NT2/D1 (cell line): ENCODE results near the gene BBS9.

ENCODE experiments used
- DNase-seq: peaks from one replicate; pipeline ENCODE4 v3.0.0-alpha.2; 2011; ENCODE audit warnings: low read depth, low spot score
- H3K27me3 ChIP-seq: 2 replicates; pipeline ENCODE4 v1.6.0; 2011; ENCODE audit warnings: mild to moderate bottlenecking; ENCODE audit not compliant: insufficient read length, insufficient read depth
- H3K36me3 ChIP-seq: 2 replicates; pipeline ENCODE4 v1.6.1; 2011; ENCODE audit warnings: mild to moderate bottlenecking, low read length, mixed read lengths; ENCODE audit not compliant: insufficient read depth, insufficient read length
- H3K4me1 ChIP-seq: 2 replicates; pipeline ENCODE4 v1.5.1; 2011; ENCODE audit not compliant: insufficient read depth, insufficient read length
- H3K4me3 ChIP-seq: 2 replicates; pipeline ENCODE4 v1.5.1; 2011; ENCODE audit warnings: low read depth; ENCODE audit not compliant: insufficient read length
- H3K9ac ChIP-seq: 2 replicates; pipeline ENCODE4 v1.6.0; 2011; ENCODE audit warnings: low read depth; ENCODE audit not compliant: insufficient read length
- H3K9me3 ChIP-seq: 2 replicates; pipeline ENCODE4 v1.5.1; 2011; ENCODE audit warnings: mild to moderate bottlenecking, low read length; ENCODE audit not compliant: insufficient read depth
- SUZ12 ChIP-seq: IDR thresholded peaks from 2 replicates; pipeline ENCODE4 v1.6.1; 2011; ENCODE audit not compliant: insufficient read length, insufficient read depth; ENCODE audit errors: extremely low read depth
- YY1 ChIP-seq: IDR thresholded peaks from 2 replicates; pipeline ENCODE4 v1.6.1; 2011; ENCODE audit not compliant: insufficient read length, insufficient read depth
- ZNF274 ChIP-seq: IDR thresholded peaks from 2 replicates; pipeline ENCODE4 v1.6.1; 2011; ENCODE audit warnings: mild to moderate bottlenecking, low read depth, low read length

BBS9 gene

DNA sequence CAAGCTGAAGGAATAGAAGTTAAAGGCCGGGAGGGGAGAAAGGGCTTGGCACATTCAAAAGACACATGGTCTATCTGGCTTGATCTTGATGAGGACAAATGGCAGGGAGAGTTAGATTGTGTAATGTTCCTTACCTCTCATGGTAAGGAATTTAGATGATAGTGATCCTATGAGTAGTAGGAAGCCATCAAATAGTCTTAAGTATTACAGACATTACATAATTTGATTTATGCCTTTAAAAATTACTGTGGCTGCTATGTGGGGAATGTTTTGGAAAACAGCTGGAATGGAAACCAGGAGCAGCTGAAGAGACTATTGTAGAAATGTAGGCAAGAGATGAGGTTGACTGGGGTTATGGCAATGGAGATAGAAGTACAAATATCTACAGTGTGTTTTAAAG is 424.7 kb downstream of the BBS9 start:
- Histone ChIP-seq H3K9me3 (no peaks in the 10 kb centered on the region), H3K27me3 (no peaks in the 10 kb centered on the region), H3K4me3 (no peak overlapping the region), H3K36me3 (no peaks in the 10 kb centered on the region), H3K4me1 (no peaks in the 10 kb centered on the region), H3K9ac (no peak overlapping the region)
- DNase-seq, result no peak
- TF ChIP-seq YY1, result no peak
- no peak for TF ChIP-seq SUZ12

GRCh38 chr7:33554576-33554975 is 425.2 kb downstream of the BBS9 start:
- no peak for TF ChIP-seq ZNF274
- TF ChIP-seq SUZ12, result no peak
- no peak for TF ChIP-seq YY1
- Histone ChIP-seq H3K9ac (no peak overlapping the region), H3K36me3 (no peaks in the 10 kb centered on the region), H3K4me3 (no peak overlapping the region), H3K27me3 (no peaks in the 10 kb centered on the region), H3K4me1 (no peaks in the 10 kb centered on the region), H3K9me3 (no peaks in the 10 kb centered on the region)
- DNase-seq, result no peak

- no peaks in the 10 kb centered on the region for H3K4me1 ChIP-seq
- no peak overlapping the region for H3K9ac ChIP-seq
- TF ChIP-seq YY1 (no peak), ZNF274 (no peak), SUZ12 (no peak)
Observed at GRCh38 chr7:33556472-33556871, 427.1 kb downstream of the BBS9 start.

DNA sequence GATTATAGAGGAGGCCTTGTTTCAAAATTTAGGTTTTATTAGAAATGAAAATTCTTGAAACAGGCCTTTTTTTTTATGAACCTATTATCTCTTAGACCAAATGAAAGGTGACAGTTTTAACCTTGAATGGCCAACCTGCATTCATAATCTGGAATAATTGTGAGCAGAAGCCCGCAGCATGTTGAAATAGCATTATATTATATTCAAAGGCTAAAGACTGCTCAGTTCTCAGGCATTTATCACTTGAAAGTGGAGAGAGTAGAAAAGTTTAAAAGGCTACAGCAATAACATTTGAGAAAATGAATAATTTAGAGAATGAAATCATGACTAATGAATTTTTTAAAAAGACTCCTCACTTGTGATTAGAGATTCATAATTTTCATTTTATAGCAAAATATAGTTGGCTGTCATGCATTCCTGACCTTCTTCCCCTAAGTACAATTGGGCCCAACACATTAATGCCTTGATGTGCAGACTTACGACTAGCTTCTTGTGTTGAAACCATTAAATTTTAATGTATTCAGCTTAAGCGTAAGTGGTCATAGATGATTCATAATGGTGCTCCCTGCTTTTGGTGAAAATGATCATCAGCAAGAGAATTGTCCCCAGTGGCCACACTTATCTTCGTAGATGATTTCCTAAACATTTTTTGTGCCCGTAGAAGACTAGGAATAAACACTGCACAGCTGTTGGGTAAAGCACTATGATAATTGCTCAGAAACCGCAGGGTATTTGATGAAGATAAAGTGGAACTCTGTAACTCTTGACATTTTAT is 429.4 kb downstream of the BBS9 start:
- no peaks in the 10 kb centered on the region for H3K36me3 ChIP-seq
- H3K27me3 ChIP-seq, result no peaks in the 10 kb centered on the region
- H3K9me3 ChIP-seq, result no peaks in the 10 kb centered on the region
- no peak for DNase-seq
- no peak overlapping the region for H3K9ac ChIP-seq
- H3K4me1 ChIP-seq, result no peaks in the 10 kb centered on the region
- no peak overlapping the region for H3K4me3 ChIP-seq
- no peak for TF ChIP-seq SUZ12
- TF ChIP-seq YY1, result no peak
- TF ChIP-seq ZNF274, result no peak

More at GRCh38 chr7:33556472-33556871, 427.1 kb downstream of the BBS9 start:
- DNase-seq, result no peak
- no peaks in the 10 kb centered on the region for H3K36me3 ChIP-seq
- H3K4me3 ChIP-seq, result no peak overlapping the region
- no peaks in the 10 kb centered on the region for H3K9me3 ChIP-seq
- no peaks in the 10 kb centered on the region for H3K27me3 ChIP-seq

DNA sequence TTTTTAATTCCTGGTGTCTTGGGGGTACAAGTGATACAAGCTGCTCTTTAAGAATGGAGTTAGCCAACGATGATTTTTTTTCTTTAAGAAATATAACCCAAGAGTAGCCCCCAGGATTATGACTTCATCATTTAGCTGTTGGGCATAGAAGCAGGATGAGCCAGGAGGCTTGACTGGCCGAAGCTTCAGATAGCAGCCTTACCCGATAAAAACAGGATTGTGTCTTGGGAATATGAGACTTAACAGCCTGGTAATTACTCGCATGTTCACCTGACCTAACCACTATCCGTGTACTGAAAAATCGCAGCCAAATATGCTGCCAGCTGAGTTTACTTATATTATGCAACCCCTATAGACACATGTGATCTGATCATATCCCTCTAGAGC is 430.0 kb downstream of the BBS9 start:
- H3K9me3 ChIP-seq, result no peaks in the 10 kb centered on the region
- no peaks in the 10 kb centered on the region for H3K36me3 ChIP-seq
- H3K9ac ChIP-seq, result no peak overlapping the region
- no peak overlapping the region for H3K4me3 ChIP-seq
- TF ChIP-seq ZNF274 (no peak), SUZ12 (no peak), YY1 (no peak)
- no peaks in the 10 kb centered on the region for H3K27me3 ChIP-seq
- no peaks in the 10 kb centered on the region for H3K4me1 ChIP-seq
- DNase-seq, result no peak

- Histone ChIP-seq H3K4me1 (no peaks in the 10 kb centered on the region), H3K9ac (no peak overlapping the region), H3K36me3 (no peaks in the 10 kb centered on the region), H3K9me3 (no peaks in the 10 kb centered on the region), H3K4me3 (no peak overlapping the region), H3K27me3 (no peaks in the 10 kb centered on the region)
- no peak for DNase-seq
- TF ChIP-seq YY1, result no peak
- no peak for TF ChIP-seq ZNF274
- no peak for TF ChIP-seq SUZ12
Observed at GRCh38 chr7:33562996-33563395, 433.6 kb downstream of the BBS9 start.

DNA sequence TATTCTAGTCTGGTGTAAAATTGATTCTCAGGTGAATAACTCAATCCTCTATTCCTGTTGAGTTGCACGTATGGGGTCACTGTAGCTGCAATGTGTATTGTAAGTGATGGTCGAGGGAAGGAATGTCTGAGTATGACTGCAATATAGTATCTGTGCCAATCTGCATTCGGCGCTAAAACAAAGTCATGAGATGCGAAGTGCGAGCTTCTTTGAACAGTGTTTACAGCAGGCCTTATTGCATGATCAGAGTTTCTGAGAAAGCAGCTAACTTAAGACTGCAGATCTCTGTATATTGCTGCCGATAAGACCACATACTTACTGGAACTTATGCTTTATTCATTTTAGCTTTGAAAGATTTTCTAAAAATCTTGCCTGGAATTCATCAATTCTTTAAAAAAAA is 434.3 kb downstream of the BBS9 start:
- H3K4me3 ChIP-seq, result no peak overlapping the region
- no peak for DNase-seq
- no peaks in the 10 kb centered on the region for H3K4me1 ChIP-seq
- no peaks in the 10 kb centered on the region for H3K36me3 ChIP-seq
- H3K27me3 ChIP-seq, result no peaks in the 10 kb centered on the region
- TF ChIP-seq ZNF274 (no peak), YY1 (no peak), SUZ12 (no peak)
- H3K9me3 ChIP-seq, result no peaks in the 10 kb centered on the region
- H3K9ac ChIP-seq, result no peak overlapping the region

- Histone ChIP-seq H3K36me3 (no peaks in the 10 kb centered on the region), H3K4me3 (no peak overlapping the region), H3K27me3 (no peaks in the 10 kb centered on the region), H3K9ac (no peak overlapping the region), H3K4me1 (no peaks in the 10 kb centered on the region), H3K9me3 (no peaks in the 10 kb centered on the region)
- TF ChIP-seq YY1 (no peak), ZNF274 (no peak), SUZ12 (no peak)
- DNase-seq, result no peak
Observed at GRCh38 chr7:33578166-33578565, 448.8 kb downstream of the BBS9 start.
